GM23248 (cell line): ENCODE data around the gene ART5. TPM values are rescaled to one million over a fixed set of nuclear protein-coding genes. Genes with fewer than 3 reads are reported as not detected.
"Not testable (repeated sequence)": the region's sequence is repeated elsewhere in the genome, so short reads cannot be mapped to it uniquely, and the experiment has no call there.

Experiments
- DNase-seq: peaks from one replicate; pipeline ENCODE4 v3.0.0-alpha.2; 2015
- H2AFZ ChIP-seq: fragments of 200-600 bp; sonication (generic); 2 replicates; pipeline ENCODE4 v1.6.1; 2016; ENCODE audit warnings: antibody characterized with exemption
- H3F3A ChIP-seq: fragments of 200-600 bp; sonication (generic); 2 replicates; pipeline ENCODE4 v1.6.1; 2016; ENCODE audit warnings: mild to moderate bottlenecking, antibody characterized with exemption, mixed run types; ENCODE audit not compliant: insufficient read depth
- H3K27ac ChIP-seq: fragments of 200-600 bp; sonication (generic); 2 replicates; pipeline ENCODE4 v1.5.1; 2016; ENCODE audit warnings: mild to moderate bottlenecking
- H3K27me3 ChIP-seq: fragments of 200-600 bp; sonication (generic); replicated peaks from 2 replicates; pipeline ENCODE4 v1.6.1; 2016; ENCODE audit warnings: mild to moderate bottlenecking; ENCODE audit not compliant: insufficient read depth
- H3K36me3 ChIP-seq: fragments of 200-600 bp; sonication (generic); 2 replicates; pipeline ENCODE4 v1.6.1; 2016; ENCODE audit warnings: low read depth, mild to moderate bottlenecking
- H3K4me1 ChIP-seq: fragments of 200-600 bp; sonication (generic); 2 replicates; pipeline ENCODE4 v1.6.1; 2016; ENCODE audit warnings: mild to moderate bottlenecking; ENCODE audit not compliant: insufficient read depth
- H3K4me2 ChIP-seq: fragments of 200-600 bp; sonication (generic); one replicate; pipeline ENCODE4 v1.6.1; 2016; ENCODE audit warnings: mild to moderate bottlenecking; ENCODE audit not compliant: unreplicated experiment
- H3K4me3 ChIP-seq: fragments of 200-600 bp; sonication (generic); 2 replicates; pipeline ENCODE4 v1.5.1; 2016; ENCODE audit warnings: mild to moderate bottlenecking
- H3K79me2 ChIP-seq: fragments of 200-600 bp; sonication (generic); 2 replicates; pipeline ENCODE4 v1.6.1; 2016; ENCODE audit warnings: mild to moderate bottlenecking; ENCODE audit not compliant: insufficient read depth
- H3K9ac ChIP-seq: fragments of 200-600 bp; sonication (generic); 2 replicates; pipeline ENCODE4 v1.6.1; 2016; ENCODE audit warnings: mild to moderate bottlenecking
- H3K9me2 ChIP-seq: fragments of 200-600 bp; sonication (generic); 2 replicates; pipeline ENCODE4 v1.6.1; 2016; ENCODE audit warnings: mixed run types, mild to moderate bottlenecking, moderate library complexity; ENCODE audit not compliant: insufficient read depth
- H3K9me3 ChIP-seq: fragments of 200-600 bp; sonication (generic); one replicate; pipeline ENCODE4 v1.6.1; 2017; ENCODE audit warnings: low read depth
- H4K20me1 ChIP-seq: fragments of 200-600 bp; sonication (generic); 2 replicates; pipeline ENCODE4 v1.6.0; 2016; ENCODE audit not compliant: insufficient read depth
- EZH2 ChIP-seq: fragments of 200-600 bp; sonication (generic); IDR thresholded peaks from 2 replicates; pipeline ENCODE4 v1.6.1; 2018; ENCODE audit warnings: antibody characterized with exemption, mild to moderate bottlenecking; ENCODE audit not compliant: insufficient read depth, poor library complexity, severe bottlenecking
- EZH2phosphoT487 ChIP-seq: fragments of 200-600 bp; sonication (generic); IDR thresholded peaks from 2 replicates; pipeline ENCODE4 v1.6.1; 2018; ENCODE audit warnings: antibody characterized with exemption, moderate library complexity, mild to moderate bottlenecking, low read depth; ENCODE audit not compliant: insufficient read depth
- WGBS, 2 experiments: methylation state at CpG; one replicate each; pipeline ENCODE4 v1.1.6; 2015 to 2017; ENCODE audit warnings: low lambda C conversion rate in 2 of 2, low coverage in 1 of 2; ENCODE audit errors: missing lambda C conversion rate in 2 of 2; 5-methylcytosine and 5-hydroxymethylcytosine counted together
- in situ Hi-C: fragments of 300-500 bp; cut with MboI; formaldehyde crosslinking; loops from 2 replicates; pipeline ENCODE4 v1.15.0; 2020
- polyA plus RNA-seq: library from polyadenylated mRNA; unstranded; fragments of >200 nt; fragmentation: Nextera tagmentation; extraction: Ambion mirVana; gene quantifications from 2 replicates; pipeline ENCODE4 v1.2.1, GENCODE V29; 2016
- total RNA-seq: library from RNA; depleted of rRNA; stranded (reverse); fragments of >200 nt; shearing (Covaris generic); gene quantifications from 2 replicates; pipeline ENCODE4 v1.2.3, GENCODE V29; 2014

Gene ART5
- total and polyA plus RNA-seq, 2 experiments from 2014 or later, result 0.23 TPM; not detected in 1

GRCh38 chr11:3662856-3663255 lies 21.1 kb upstream of the ART5 start:
- no peaks in the 10 kb centered on the region for H3K27me3 ChIP-seq
- H3K79me2 ChIP-seq, result no peaks in the 10 kb centered on the region
- H3K4me3 ChIP-seq, result no peak overlapping the region
- H3K9me3 ChIP-seq, result no peaks in the 10 kb centered on the region
- no peaks in the 10 kb centered on the region for H3K9me2 ChIP-seq
- TF ChIP-seq EZH2phosphoT487 (no peak), EZH2 (no peak)
- H2AFZ ChIP-seq, result no peak overlapping the region
- in situ Hi-C loops, result no loop called here
- H3K27ac ChIP-seq, result no peak overlapping the region
- no peaks in the 10 kb centered on the region for H3K4me1 ChIP-seq
- H4K20me1 ChIP-seq, result no peaks in the 10 kb centered on the region
- H3K9ac ChIP-seq, result no peak overlapping the region
- no peak overlapping the region for H3K4me2 ChIP-seq
- no peaks in the 10 kb centered on the region for H3K36me3 ChIP-seq
- no peak for DNase-seq
- H3F3A ChIP-seq, result no peaks in the 10 kb centered on the region

- Histone ChIP-seq H3K9me2 (no peaks in the 10 kb centered on the region), H3F3A (no peaks in the 10 kb centered on the region), H3K27ac (no peak overlapping the region), H4K20me1 (no peaks in the 10 kb centered on the region), H3K4me1 (no peaks in the 10 kb centered on the region), H2AFZ (no peak overlapping the region), H3K27me3 (peaks cover 8% of the 10 kb centered on the region; the same call in 1 of the 2 replicates), H3K36me3 (no peaks in the 10 kb centered on the region), H3K4me3 (no peak overlapping the region), H3K4me2 (no peak overlapping the region), H3K9ac (no peak overlapping the region), H3K9me3 (no peaks in the 10 kb centered on the region), H3K79me2 (no peaks in the 10 kb centered on the region)
- in situ Hi-C loops, result no loop called here
- TF ChIP-seq EZH2phosphoT487, result no peak
- TF ChIP-seq EZH2, result no peak
- 82 to 84% methylated on average over 2 of the region's 2 CpGs for WGBS, 2 experiments
- DNase-seq, result no peak
Observed at GRCh38 chr11:3660960-3661359, 19.2 kb upstream of the ART5 start.

GRCh38 chr11:3659595-3660515 lies 18.1 kb upstream of the ART5 start:
- Histone ChIP-seq H3K9me2 (no peaks in the 10 kb centered on the region), H3K9me3 (no peaks in the 10 kb centered on the region), H3K79me2 (no peaks in the 10 kb centered on the region), H3K4me3 (no peak overlapping the region), H3K36me3 (no peaks in the 10 kb centered on the region), H2AFZ (no peak overlapping the region), H3K4me2 (no peak overlapping the region), H3F3A (no peaks in the 10 kb centered on the region), H3K27ac (no peak overlapping the region), H3K27me3 (peaks cover 10% of the 10 kb centered on the region; the same call in 1 of the 2 replicates), H3K9ac (no peak overlapping the region), H3K4me1 (no peaks in the 10 kb centered on the region), H4K20me1 (no peaks in the 10 kb centered on the region)
- in situ Hi-C loops, result no loop called here
- no peak for DNase-seq
- WGBS, 2 experiments, result 77 to 84% methylated on average over 33 of the region's 33 CpGs
- TF ChIP-seq EZH2phosphoT487, result no peak
- TF ChIP-seq EZH2, result no peak

GRCh38 chr11:3658252-3658651 lies 16.5 kb upstream of the ART5 start:
- WGBS, 2 experiments, result 80 to 82% methylated on average over 8 of the region's 8 CpGs
- Histone ChIP-seq H3K4me3 (no peak overlapping the region), H3K9me2 (no peaks in the 10 kb centered on the region), H3K27ac (no peak overlapping the region), H2AFZ (no peak overlapping the region), H3K27me3 (peaks cover 15% of the 10 kb centered on the region; the same call in 1 of the 2 replicates), H3F3A (no peaks in the 10 kb centered on the region), H3K4me1 (no peaks in the 10 kb centered on the region), H3K79me2 (no peaks in the 10 kb centered on the region), H4K20me1 (no peaks in the 10 kb centered on the region), H3K9ac (no peak overlapping the region), H3K9me3 (no peaks in the 10 kb centered on the region), H3K4me2 (no peak overlapping the region), H3K36me3 (no peaks in the 10 kb centered on the region)
- no peak for TF ChIP-seq EZH2
- TF ChIP-seq EZH2phosphoT487, result no peak
- DNase-seq, result no peak
- in situ Hi-C loops, result no loop called here

GRCh38 chr11:3657331-3657730 lies 15.5 kb upstream of the ART5 start:
- H3F3A ChIP-seq, in situ Hi-C loops, H3K79me2 ChIP-seq, H3K4me1 ChIP-seq, DNase-seq, H3K4me3 ChIP-seq, H3K36me3 ChIP-seq, H3K4me2 ChIP-seq, H4K20me1 ChIP-seq, H2AFZ ChIP-seq, H3K9me3 ChIP-seq, H3K27ac ChIP-seq, H3K9me2 ChIP-seq, H3K9ac ChIP-seq: not testable (repeated sequence)
- H3K27me3 ChIP-seq, result peaks cover 15% of the 10 kb centered on the region; the same call in 1 of the 2 replicates
- WGBS, 2 experiments, result 65 to 66% methylated on average over 5 of the region's 5 CpGs
